ENCODE measurements around the gene ZEB2.

Gene ZEB2

DNA sequence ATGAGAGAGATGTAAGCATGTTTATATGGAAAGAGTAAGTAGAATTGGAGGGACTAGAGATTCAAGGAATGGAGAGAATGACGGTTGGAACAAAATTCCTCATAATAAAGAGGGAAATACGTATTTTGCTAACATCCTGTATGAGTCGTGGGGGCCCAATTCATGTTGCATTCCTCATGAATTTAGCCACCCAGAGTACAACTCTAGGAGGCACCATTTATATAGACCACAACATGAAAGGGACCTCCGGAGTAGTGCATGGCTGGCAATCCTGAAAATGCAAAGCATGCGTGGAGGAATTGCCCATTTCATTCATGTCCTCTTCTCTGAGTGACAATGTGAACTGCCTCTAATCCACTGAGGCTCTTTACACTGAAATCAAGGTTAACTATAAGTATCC lies 168.2 kb downstream of the ZEB2 start:
- no peak for DNase-seq (ENCODE audit: low read depth)

GRCh38 chr2:144350151-144350802 lies 169.6 kb downstream of the ZEB2 start:
- DNase-seq (ENCODE audit: low read depth): peak; percentile 9

DNA sequence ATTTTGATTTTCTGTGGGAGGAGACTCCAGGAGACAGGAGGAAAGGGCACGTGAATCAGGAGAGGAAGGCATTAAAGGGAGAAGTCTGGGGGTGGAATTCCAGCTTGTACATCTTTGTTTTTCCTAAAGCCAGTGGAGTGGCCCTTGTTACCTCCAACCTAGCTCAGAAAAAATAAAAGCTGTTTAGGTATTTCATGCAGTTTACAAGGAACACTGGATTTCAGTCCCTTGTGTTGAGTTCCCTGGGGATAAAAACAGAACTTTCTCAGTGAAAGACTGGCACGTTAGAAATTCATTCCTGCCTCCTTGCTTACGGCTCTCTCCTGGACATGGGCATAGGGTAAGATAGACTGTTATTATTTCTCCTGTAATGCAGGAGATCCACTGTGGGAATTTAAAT lies 170.2 kb downstream of the ZEB2 start:
- no peak for DNase-seq (ENCODE audit: low read depth)

DNA sequence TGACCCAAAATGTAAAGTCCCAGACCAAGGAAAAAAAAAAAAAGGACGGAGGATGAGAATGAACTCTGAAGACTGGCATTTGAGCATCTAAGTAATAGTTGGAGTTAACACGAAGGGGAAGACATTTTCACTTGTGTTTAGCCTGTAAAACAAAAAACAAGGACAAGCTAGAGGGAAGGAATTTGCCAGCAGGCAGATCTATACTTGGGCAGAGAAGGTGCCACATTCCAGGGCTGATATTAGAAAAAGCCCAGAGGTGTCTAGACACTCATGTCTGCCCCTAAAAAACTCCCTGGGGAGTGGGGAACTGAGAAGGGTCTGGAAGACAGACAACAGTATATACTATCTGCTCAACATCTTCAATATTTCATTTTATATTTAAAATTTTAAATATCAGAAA lies 171.1 kb downstream of the ZEB2 start:
- no peak for DNase-seq (ENCODE audit: low read depth)

DNA sequence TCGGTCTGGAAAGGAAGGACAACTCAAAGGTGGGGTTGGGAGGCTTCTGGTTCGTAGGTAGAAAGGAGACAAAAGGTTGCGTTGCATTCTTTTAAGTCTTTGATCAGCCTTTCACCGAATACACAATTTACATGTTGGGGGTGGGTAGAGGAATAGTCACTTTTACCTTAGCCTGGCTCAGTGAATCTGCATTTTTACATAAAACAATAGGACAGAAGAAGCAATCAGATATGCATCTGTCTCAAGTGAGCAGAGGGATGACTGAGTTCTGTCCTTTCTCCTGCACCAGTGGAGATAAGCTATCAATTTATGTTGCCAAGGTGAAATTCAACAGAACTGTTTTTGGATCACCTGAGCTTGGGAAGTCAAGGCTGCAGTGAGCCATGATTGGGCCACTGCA lies 173.7 kb downstream of the ZEB2 start:
- DNase-seq (ENCODE audit: low read depth): no peak

- DNase-seq (ENCODE audit: low read depth): no peak
Observed at GRCh38 chr2:144343145-144343544, 176.8 kb downstream of the ZEB2 start.

DNA sequence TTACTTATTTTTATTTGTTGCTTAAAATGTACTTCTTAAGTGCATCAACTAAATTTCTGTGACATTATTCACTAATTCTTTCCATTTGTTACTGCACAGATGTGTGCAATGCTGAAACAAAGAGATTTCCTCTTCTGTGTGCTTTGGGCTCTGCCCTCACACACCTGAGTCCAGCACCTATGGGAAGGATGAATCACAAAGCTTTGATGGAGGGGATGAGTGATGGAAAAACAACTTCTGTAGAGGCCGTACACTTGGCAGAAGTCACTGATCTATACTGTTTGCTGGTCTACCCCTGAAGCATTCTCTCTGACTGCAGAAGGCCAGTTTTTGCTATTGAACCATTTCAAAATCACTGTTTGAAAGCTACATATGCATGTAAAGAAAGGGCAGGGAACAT lies 178.4 kb downstream of the ZEB2 start:
- no peak for DNase-seq (ENCODE audit: low read depth)

GRCh38 chr2:144339048-144339447 lies 180.9 kb downstream of the ZEB2 start:
- no peak for DNase-seq (ENCODE audit: low read depth)

GRCh38 chr2:144334551-144334950 lies 185.4 kb downstream of the ZEB2 start:
- DNase-seq (ENCODE audit: low read depth): no peak
